ENCODE results near the gene ADGRV1. TPM values are rescaled to one million over a fixed set of nuclear protein-coding genes. Genes with fewer than 3 reads are reported as not detected.
"Not testable (repeated sequence)": the region's sequence is repeated elsewhere in the genome, so short reads cannot be mapped to it uniquely, and the experiment has no call there.

Gene ADGRV1
- total RNA-seq, 2 donors from 2014 or later, result 97.6 to 117 TPM

GRCh38 chr5:91033370-91033769, 474.8 kb downstream of the ADGRV1 start:
- no peak overlapping the region for H3K4me3 ChIP-seq (ENCODE audit: low read length)
- no peaks in the 10 kb centered on the region for H3K9me3 ChIP-seq (ENCODE audit: control insufficient read depth, low read length)
- no peak for DNase-seq
- peaks cover 2% of the 10 kb centered on the region for H3K4me1 ChIP-seq (ENCODE audit: control insufficient read depth, insufficient read depth, low read length)
- Mint-ChIP-seq H3K27ac (no peak overlapping the region), H3K4me3 (no peak overlapping the region), H3K9me3 (no peaks in the 10 kb centered on the region), H3K27me3 (ENCODE audit: insufficient read depth) (no peaks in the 10 kb centered on the region), H3K36me3 (ENCODE audit: low read depth) (peaks cover 2% of the 10 kb centered on the region), H3K4me1 (peaks cover 22% of the 10 kb centered on the region)
- H3K27ac ChIP-seq (ENCODE audit: low read depth, low read length), result no peak overlapping the region
- no peaks in the 10 kb centered on the region for H3K36me3 ChIP-seq (ENCODE audit: control insufficient read depth, insufficient read depth, low read length)
- TF ChIP-seq CTCF (conservative IDR thresholded peaks at IDR 0.05), result no peak
- no peaks in the 10 kb centered on the region for H3K27me3 ChIP-seq (ENCODE audit: control insufficient read depth, insufficient read depth, low read length, poor library complexity, severe bottlenecking)
- 91% methylated on average over 1 of the region's 1 CpG; no CpG with 5 or more reads in 1 of the 2 experiments for WGBS, 2 experiments (ENCODE audit: insufficient coverage in 1 of 2, insufficient read length in 1 of 2)
- H3K9ac ChIP-seq (ENCODE audit: extremely low read depth, low read length, poor library complexity, severe bottlenecking), result no peak overlapping the region

- Mint-ChIP-seq H3K36me3 (ENCODE audit: low read depth) (peaks cover 14% of the 10 kb centered on the region), H3K9me3 (no peaks in the 10 kb centered on the region), H3K27ac (no peak overlapping the region), H3K27me3 (ENCODE audit: insufficient read depth) (no peaks in the 10 kb centered on the region), H3K4me3 (no peak overlapping the region), H3K4me1 (peaks cover 17% of the 10 kb centered on the region)
- H3K9me3 ChIP-seq (ENCODE audit: control insufficient read depth, low read length), result peaks cover 6% of the 10 kb centered on the region
- H3K36me3 ChIP-seq (ENCODE audit: control insufficient read depth, insufficient read depth, low read length), result no peaks in the 10 kb centered on the region
- H3K9ac ChIP-seq (ENCODE audit: extremely low read depth, low read length, poor library complexity, severe bottlenecking), result no peak overlapping the region
- H3K27me3 ChIP-seq (ENCODE audit: control insufficient read depth, insufficient read depth, low read length, poor library complexity, severe bottlenecking), result no peaks in the 10 kb centered on the region
- no peak overlapping the region for H3K4me3 ChIP-seq (ENCODE audit: low read length)
- WGBS, 2 experiments (ENCODE audit: insufficient coverage in 1 of 2, insufficient read length in 1 of 2), result 0 to 56% methylated on average over 1 to 2 of the region's 2 CpGs
- H3K4me1 ChIP-seq (ENCODE audit: control insufficient read depth, insufficient read depth, low read length), result peaks cover 4% of the 10 kb centered on the region
- DNase-seq, result no peak
- no peak for TF ChIP-seq CTCF (conservative IDR thresholded peaks at IDR 0.05)
- H3K27ac ChIP-seq (ENCODE audit: low read depth, low read length), result no peak overlapping the region
Observed at GRCh38 chr5:91038180-91038808, 479.7 kb downstream of the ADGRV1 start.

GRCh38 chr5:91041132-91041531, 482.5 kb downstream of the ADGRV1 start:
- Mint-ChIP-seq H3K9me3 (peaks cover 10% of the 10 kb centered on the region), H3K4me1 (peaks cover 16% of the 10 kb centered on the region), H3K36me3 (ENCODE audit: low read depth) (peaks cover 26% of the 10 kb centered on the region)
- 91% methylated on average over 1 of the region's 1 CpG; no CpG with 5 or more reads in 1 of the 2 experiments for WGBS, 2 experiments (ENCODE audit: insufficient coverage in 1 of 2, insufficient read length in 1 of 2)
- Histone ChIP-seq H3K36me3 (ENCODE audit: control insufficient read depth, insufficient read depth, low read length) (peaks cover 11% of the 10 kb centered on the region), H3K9me3 (ENCODE audit: control insufficient read depth, low read length) (peaks cover 20% of the 10 kb centered on the region)
- H3K27ac ChIP-seq (ENCODE audit: low read depth, low read length); H3K4me3 ChIP-seq (ENCODE audit: low read length); H3K27ac Mint-ChIP-seq; H3K27me3 Mint-ChIP-seq (ENCODE audit: insufficient read depth); H3K27me3 ChIP-seq (ENCODE audit: control insufficient read depth, insufficient read depth, low read length, poor library complexity, severe bottlenecking); H3K4me1 ChIP-seq (ENCODE audit: control insufficient read depth, insufficient read depth, low read length); H3K9ac ChIP-seq (ENCODE audit: extremely low read depth, low read length, poor library complexity, severe bottlenecking); H3K4me3 Mint-ChIP-seq; DNase-seq: not testable (repeated sequence)

Data from endodermal cell (in vitro differentiated cells).